GM18873 (cell line): ENCODE measurements around the gene SAMD4B.

Source experiments
- ATAC-seq: cut with Tn5 transposase; IDR thresholded peaks from one replicate; pipeline ENCODE4 v1.9.1; 2021; ENCODE audit warnings: mild to moderate bottlenecking, moderate library complexity, moderate number of reproducible peaks; ENCODE audit not compliant: unreplicated experiment, low FRiP score

SAMD4B gene

GRCh38 chr19:39417463-39418181 lies 75.4 kb downstream of the SAMD4B start:
- ATAC-seq: no peak

GRCh38 chr19:39419003-39419402 lies 76.8 kb downstream of the SAMD4B start:
- ATAC-seq: no peak

- no peak for ATAC-seq
These were observed 78.5 kb downstream of the SAMD4B start for GRCh38 chr19:39420769-39421168.

- no peak for ATAC-seq
These were observed 79.8 kb downstream of the SAMD4B start for GRCh38 chr19:39422020-39422419.

GRCh38 chr19:39423258-39424086 lies 81.3 kb downstream of the SAMD4B start:
- no peak for ATAC-seq

- no peak for ATAC-seq
These were observed 82.7 kb downstream of the SAMD4B start for GRCh38 chr19:39424934-39425333.

- no peak for ATAC-seq
These were observed 83.5 kb downstream of the SAMD4B start for GRCh38 chr19:39425744-39426143.

GRCh38 chr19:39426170-39426569 lies 83.9 kb downstream of the SAMD4B start:
- ATAC-seq: no peak

- no peak for ATAC-seq
These were observed 85.5 kb downstream of the SAMD4B start for GRCh38 chr19:39427707-39428106.

- ATAC-seq: no peak
These were observed 86.3 kb downstream of the SAMD4B start for GRCh38 chr19:39428283-39429112.

- ATAC-seq: no peak
These were observed 88.7 kb downstream of the SAMD4B start for GRCh38 chr19:39430675-39431593.

- no peak for ATAC-seq
These were observed 90.4 kb downstream of the SAMD4B start for GRCh38 chr19:39432677-39433025.

- ATAC-seq: no peak
These were observed 91.4 kb downstream of the SAMD4B start for GRCh38 chr19:39433480-39434079.

GRCh38 chr19:39434123-39435076 lies 92.2 kb downstream of the SAMD4B start:
- ATAC-seq: no peak
